Memory B cell (primary cell): Measurements from ENCODE around the gene MIA3.

Source experiments
- ATAC-seq: fragments of 150-1000 bp; cut with Tn5 transposase; 2 replicates; pipeline ENCODE4 v1.10.0; 2021; ENCODE audit warnings: low read depth, mild to moderate bottlenecking, moderate library complexity
- DNase-seq, 2 donors: peaks; one replicate each; pipeline ENCODE4 v3.0.0; 2022; ENCODE audit warnings: low spot score in 2 of 2
- H3K27ac Mint-ChIP-seq: one replicate; pipeline ENCODE4 v1.8.0; 2022; ENCODE audit warnings: mild to moderate bottlenecking, moderate library complexity, mixed read lengths
- H3K27me3 Mint-ChIP-seq: one replicate; pipeline ENCODE4 v1.8.0; 2022; ENCODE audit warnings: mixed read lengths
- H3K36me3 Mint-ChIP-seq: one replicate; pipeline ENCODE4 v1.8.0; 2022; ENCODE audit warnings: mild to moderate bottlenecking, mixed read lengths
- H3K4me1 Mint-ChIP-seq: one replicate; pipeline ENCODE4 v1.8.0; 2022; ENCODE audit warnings: mixed read lengths
- H3K4me3 Mint-ChIP-seq: one replicate; pipeline ENCODE4 v1.8.0; 2022; ENCODE audit warnings: mild to moderate bottlenecking, moderate library complexity, mixed read lengths
- H3K9me3 Mint-ChIP-seq: one replicate; pipeline ENCODE4 v1.8.0; 2022; ENCODE audit warnings: mixed read lengths

Gene MIA3

DNA sequence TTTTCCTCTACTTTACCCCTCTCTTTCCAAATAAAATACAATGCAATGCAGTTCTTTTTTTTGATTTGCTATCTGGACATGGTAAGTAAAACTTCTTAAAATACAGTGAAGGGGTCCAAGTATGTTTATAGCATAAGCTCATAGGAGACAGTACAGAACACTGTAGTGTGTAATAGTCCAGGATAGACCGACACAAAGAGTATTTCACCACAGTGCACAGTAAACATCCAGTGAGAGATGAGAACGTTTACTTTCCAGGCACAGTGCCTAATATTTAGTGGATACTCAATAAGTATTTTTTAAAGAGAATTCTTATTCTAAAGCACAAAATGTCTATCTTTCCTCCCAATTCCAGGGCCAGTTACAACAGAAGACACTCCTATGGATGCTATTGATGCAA is 14.9 kb downstream of the MIA3 start:
- no peak overlapping the region for H3K27ac Mint-ChIP-seq
- DNase-seq (no peak), ATAC-seq (no peak)
- peaks cover 30% of the 10 kb centered on the region for H3K36me3 Mint-ChIP-seq
- H3K4me3 Mint-ChIP-seq: no peak overlapping the region
- H3K9me3 Mint-ChIP-seq: no peaks in the 10 kb centered on the region
- no peaks in the 10 kb centered on the region for H3K27me3 Mint-ChIP-seq
- H3K4me1 Mint-ChIP-seq: peaks cover 7% of the 10 kb centered on the region

DNA sequence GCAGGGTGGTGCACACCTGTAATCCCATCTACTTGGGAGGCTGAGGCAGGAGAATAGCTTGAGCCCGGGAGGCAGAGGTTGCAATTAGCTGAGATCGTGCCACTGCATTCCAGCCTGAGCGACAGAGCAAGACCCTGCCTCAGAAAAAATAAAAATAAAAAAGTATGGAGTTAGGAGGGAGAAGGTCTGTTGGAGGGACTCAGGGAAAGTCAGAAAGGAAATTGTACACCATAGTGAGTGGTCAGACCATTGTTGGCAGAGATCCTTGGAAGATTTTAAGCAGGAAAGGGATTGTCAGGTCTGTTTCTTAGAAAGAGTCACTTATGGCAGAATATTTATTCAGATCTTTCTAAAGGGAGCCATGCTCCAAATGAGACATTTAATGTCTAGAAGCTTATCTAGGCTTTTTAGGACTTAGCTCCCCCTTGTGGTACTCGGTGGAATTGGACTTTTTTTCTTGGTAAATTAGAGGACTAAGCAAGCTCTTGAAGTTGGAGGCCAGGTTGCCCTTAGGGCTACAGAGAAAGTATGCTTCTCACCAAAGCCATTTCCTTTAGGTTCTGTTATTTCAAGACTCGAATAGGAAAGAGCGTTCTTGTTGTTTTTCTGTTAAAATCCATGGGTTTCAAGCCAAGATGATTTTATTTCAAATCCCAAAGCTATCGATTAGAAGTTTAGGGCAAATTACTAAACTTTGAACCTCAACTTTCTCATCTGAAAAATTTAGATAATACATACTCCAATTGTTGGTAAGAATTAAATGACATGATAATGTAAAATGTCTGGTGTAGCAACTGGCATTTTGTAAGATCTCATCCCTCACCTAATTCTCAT is 16.5 kb downstream of the MIA3 start:
- Mint-ChIP-seq H3K27ac (no peak overlapping the region), H3K4me1 (peaks cover 7% of the 10 kb centered on the region), H3K27me3 (no peaks in the 10 kb centered on the region), H3K36me3 (peaks cover 22% of the 10 kb centered on the region), H3K4me3 (no peak overlapping the region), H3K9me3 (no peaks in the 10 kb centered on the region)
- ATAC-seq: peak; percentile 86
- DNase-seq: peak; percentile 72 to 81

DNA sequence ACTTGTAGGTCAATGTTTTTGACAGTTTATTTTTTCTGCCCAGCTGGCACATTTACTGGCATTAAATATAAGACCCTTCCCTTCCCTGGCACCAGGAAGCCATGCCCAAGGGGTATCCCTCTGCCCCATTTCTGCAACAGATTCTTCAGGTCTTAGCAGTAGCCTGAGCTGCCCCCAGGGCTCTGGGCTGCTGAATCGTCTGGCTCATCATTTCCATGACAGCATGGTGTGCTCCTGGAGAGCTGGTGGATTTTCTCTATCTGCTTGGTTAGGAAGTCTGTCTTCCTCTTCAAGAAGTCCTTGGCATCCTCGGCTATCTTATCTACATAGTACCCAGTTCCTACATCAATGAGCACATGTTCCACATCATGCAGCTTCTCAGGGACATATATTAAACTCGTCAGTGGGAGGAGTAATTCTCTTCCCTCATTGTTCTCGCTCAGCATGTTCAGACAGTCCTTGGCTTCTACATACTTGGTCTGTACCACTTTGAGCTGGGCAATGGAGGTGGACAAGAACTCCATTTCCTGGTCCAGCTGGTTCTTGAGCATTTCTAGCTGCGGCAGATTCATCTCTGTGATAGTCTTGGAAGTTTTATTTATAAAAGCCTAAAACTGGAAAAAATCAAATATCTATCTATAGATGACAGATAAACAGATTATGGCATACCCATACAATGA is 23.5 kb downstream of the MIA3 start:
- no peak overlapping the region for H3K27ac Mint-ChIP-seq
- H3K4me3 Mint-ChIP-seq: no peak overlapping the region
- ATAC-seq: no peak
- H3K27me3 Mint-ChIP-seq: no peaks in the 10 kb centered on the region
- no peak for DNase-seq
- peaks cover 12% of the 10 kb centered on the region for H3K36me3 Mint-ChIP-seq
- H3K4me1 Mint-ChIP-seq: peaks cover 7% of the 10 kb centered on the region
- H3K9me3 Mint-ChIP-seq: no peaks in the 10 kb centered on the region

DNA sequence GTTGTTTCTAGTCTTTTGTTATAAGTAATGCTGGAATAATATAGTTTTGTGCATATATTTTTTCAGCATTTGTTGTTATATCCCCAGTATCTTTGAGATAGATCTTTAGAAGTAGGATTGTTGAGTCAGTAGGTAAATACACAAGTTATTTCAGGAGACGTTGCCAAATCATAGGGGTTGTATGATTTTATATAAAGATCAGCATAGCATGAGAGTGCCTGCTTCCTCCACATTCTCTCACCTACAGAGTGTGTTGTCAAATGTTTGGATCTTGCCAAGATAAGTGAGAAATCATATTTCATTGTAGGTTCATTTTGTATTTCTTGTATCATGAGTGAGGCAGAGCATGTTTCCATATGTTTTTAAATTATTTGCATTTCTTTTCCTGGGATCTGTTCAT is 24.6 kb downstream of the MIA3 start:
- Mint-ChIP-seq H3K27me3 (no peaks in the 10 kb centered on the region), H3K36me3 (peaks cover 6% of the 10 kb centered on the region), H3K4me3 (no peak overlapping the region), H3K27ac (no peak overlapping the region), H3K9me3 (no peaks in the 10 kb centered on the region), H3K4me1 (peaks cover 7% of the 10 kb centered on the region)
- DNase-seq: no peak
- no peak for ATAC-seq

DNA sequence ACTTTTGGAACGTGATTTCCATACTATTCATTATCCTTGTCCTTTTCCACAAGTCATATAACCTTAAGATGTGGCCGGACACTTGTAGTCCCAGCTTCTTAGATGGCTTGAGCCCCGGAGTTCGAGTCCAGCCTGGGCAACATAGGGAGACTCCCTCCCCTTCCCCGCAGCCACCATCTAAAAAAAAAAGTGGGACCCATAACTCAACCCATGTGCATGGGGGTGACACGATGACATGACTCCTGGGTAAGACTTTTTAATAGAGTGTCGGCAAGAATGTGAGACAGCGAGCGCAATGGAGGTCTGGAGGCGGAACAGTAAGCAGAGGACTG is 25.7 kb downstream of the MIA3 start:
- ATAC-seq (peak; percentile 40), DNase-seq (no peak)
- H3K4me1 Mint-ChIP-seq: peaks cover 10% of the 10 kb centered on the region
- peaks cover 6% of the 10 kb centered on the region for H3K36me3 Mint-ChIP-seq
- H3K4me3 Mint-ChIP-seq: peak overlapping the region; percentile 88
- H3K27me3 Mint-ChIP-seq: no peaks in the 10 kb centered on the region
- H3K9me3 Mint-ChIP-seq: no peaks in the 10 kb centered on the region
- H3K27ac Mint-ChIP-seq: peak overlapping the region; percentile 96

DNA sequence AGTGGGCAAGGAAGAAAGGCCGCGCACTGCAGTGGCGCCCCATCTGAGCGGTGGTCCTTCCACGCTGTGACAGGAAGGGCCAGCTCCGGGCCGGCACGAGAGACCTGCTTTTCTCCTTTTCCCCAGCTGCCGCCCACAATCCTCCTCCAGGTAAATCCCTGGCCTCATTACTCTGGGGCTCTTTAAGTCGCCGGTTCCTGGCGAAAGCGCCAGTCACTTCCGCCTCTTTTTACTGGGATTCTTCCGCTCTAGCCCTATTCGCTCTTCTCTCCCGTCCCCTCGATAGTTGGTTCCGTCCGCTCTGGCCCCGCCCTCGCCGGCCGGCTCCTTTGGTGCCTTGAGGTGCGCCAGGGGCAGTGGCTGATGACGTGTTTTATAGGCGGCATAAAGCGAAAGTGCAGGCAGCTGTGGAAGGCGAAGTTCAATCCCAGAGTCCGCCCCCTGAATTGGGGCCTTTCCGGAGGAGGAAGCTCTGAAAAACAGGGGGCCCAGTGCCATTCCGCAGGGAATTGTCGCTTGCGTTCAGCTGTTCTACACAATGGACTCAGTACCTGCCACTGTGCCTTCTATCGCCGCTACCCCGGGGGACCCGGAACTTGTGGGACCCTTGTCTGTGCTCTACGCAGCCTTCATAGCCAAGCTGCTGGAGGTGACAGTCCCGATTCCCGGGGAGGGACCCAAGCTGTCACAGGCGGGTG is 26.2 kb downstream of the MIA3 start:
- peaks cover 6% of the 10 kb centered on the region for H3K36me3 Mint-ChIP-seq
- DNase-seq: peak; percentile 93 to 96
- H3K4me1 Mint-ChIP-seq: peaks cover 10% of the 10 kb centered on the region
- peak overlapping the region; percentile 96 for H3K27ac Mint-ChIP-seq
- no peaks in the 10 kb centered on the region for H3K9me3 Mint-ChIP-seq
- peak; percentile 92 for ATAC-seq
- H3K4me3 Mint-ChIP-seq: peak overlapping the region; percentile 88
- no peaks in the 10 kb centered on the region for H3K27me3 Mint-ChIP-seq

DNA sequence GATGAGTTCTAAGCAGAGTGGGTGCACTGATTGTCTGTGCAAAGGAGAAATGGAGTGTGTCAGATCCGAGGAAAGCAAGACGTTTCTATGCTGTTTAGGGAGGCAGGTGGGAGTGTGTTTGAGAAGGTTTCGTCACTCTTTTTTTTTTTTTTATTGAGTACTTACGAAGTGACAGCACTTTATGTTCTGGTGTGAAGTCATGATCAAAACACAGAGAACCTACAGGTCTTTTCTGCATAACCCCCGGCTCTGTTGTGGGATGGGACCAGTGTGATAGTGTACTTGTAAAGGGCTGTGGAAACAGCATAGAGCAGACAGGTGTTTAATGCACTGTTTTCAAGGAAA is 26.7 kb downstream of the MIA3 start:
- ATAC-seq: peak; percentile 16
- peak overlapping the region; percentile 96 for H3K27ac Mint-ChIP-seq
- DNase-seq: no peak
- no peaks in the 10 kb centered on the region for H3K27me3 Mint-ChIP-seq
- peaks cover 3% of the 10 kb centered on the region for H3K36me3 Mint-ChIP-seq
- H3K4me3 Mint-ChIP-seq: peak overlapping the region; percentile 88
- no peaks in the 10 kb centered on the region for H3K9me3 Mint-ChIP-seq
- peaks cover 10% of the 10 kb centered on the region for H3K4me1 Mint-ChIP-seq

DNA sequence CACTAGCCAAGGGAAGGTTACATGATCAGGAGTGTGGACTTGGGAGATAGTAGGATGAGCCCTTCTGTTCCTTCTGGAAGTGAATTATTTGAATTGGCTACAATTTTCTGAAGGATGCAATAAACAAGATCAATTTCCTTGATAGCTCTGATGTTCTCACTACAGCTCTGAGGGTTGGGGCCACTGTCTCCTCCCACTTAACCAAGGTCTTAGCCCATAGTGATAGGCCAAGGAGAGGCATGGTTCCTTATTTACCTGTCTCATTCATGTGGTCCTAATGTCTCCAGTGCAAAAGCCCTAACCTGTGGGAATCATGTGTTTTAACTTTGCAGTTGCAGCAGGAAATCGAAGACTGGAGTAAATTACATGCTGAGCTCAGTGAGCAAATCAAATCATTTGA is 34.8 kb downstream of the MIA3 start:
- no peaks in the 10 kb centered on the region for H3K27me3 Mint-ChIP-seq
- ATAC-seq (no peak), DNase-seq (no peak)
- H3K36me3 Mint-ChIP-seq: peaks cover 31% of the 10 kb centered on the region
- no peak overlapping the region for H3K4me3 Mint-ChIP-seq
- H3K9me3 Mint-ChIP-seq: no peaks in the 10 kb centered on the region
- H3K27ac Mint-ChIP-seq: peak overlapping the region; percentile 97
- H3K4me1 Mint-ChIP-seq: peaks cover 25% of the 10 kb centered on the region

DNA sequence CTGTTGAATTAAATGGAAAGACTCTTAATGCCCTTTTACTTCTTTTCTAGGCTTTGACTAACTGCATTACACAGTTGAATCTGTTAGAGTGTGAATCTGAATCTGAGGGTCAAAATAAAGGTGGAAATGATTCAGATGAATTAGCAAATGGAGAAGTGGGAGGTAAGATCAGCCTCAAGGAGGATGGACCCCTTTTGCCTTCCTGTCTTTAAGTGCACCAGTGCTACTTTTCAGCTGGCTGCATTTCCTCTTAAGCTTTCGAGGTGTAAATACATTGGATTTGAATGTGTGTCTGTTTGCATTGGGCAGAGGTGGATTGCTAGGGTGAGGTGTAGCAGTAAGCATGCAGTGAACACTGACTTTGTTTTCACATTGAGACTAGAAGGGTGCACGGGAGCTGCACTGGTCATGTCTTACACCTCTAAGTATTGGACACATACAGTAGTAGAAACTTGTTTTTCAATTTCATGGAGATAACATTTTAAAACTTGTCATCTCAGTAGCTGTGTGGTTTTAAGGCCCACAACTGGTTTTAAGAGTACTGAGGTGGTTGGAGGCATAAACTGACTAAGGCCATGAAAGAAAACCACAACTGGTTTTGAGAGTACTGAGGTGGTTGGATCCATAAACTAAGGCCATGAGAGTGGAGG is 35.4 kb downstream of the MIA3 start:
- peak overlapping the region; percentile 97 for H3K27ac Mint-ChIP-seq
- peaks cover 35% of the 10 kb centered on the region for H3K36me3 Mint-ChIP-seq
- H3K4me1 Mint-ChIP-seq: peaks cover 24% of the 10 kb centered on the region
- DNase-seq (no peak), ATAC-seq (no peak)
- H3K4me3 Mint-ChIP-seq: no peak overlapping the region
- no peaks in the 10 kb centered on the region for H3K9me3 Mint-ChIP-seq
- no peaks in the 10 kb centered on the region for H3K27me3 Mint-ChIP-seq

DNA sequence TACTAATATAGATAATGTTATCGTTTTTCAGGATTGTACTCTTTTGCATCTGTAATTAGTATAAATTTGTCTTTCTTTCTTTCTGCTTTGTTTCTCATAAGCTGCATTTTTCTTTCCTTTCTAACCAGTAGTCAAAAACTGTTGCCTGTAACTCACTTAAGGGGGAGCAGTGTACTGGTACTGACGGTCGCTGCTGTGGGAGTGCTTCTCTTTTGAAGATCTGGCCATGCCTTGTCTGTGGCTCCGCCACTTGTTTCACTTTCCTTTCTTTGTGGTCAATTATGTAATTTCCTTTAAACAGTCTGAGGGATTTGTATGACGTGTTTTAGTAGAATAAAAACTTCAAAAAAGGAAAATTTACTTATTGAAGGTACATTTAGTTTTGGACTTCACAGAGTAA is 37.0 kb downstream of the MIA3 start:
- H3K4me3 Mint-ChIP-seq: peak overlapping the region; percentile 24
- peak; percentile 100 for ATAC-seq

DNA sequence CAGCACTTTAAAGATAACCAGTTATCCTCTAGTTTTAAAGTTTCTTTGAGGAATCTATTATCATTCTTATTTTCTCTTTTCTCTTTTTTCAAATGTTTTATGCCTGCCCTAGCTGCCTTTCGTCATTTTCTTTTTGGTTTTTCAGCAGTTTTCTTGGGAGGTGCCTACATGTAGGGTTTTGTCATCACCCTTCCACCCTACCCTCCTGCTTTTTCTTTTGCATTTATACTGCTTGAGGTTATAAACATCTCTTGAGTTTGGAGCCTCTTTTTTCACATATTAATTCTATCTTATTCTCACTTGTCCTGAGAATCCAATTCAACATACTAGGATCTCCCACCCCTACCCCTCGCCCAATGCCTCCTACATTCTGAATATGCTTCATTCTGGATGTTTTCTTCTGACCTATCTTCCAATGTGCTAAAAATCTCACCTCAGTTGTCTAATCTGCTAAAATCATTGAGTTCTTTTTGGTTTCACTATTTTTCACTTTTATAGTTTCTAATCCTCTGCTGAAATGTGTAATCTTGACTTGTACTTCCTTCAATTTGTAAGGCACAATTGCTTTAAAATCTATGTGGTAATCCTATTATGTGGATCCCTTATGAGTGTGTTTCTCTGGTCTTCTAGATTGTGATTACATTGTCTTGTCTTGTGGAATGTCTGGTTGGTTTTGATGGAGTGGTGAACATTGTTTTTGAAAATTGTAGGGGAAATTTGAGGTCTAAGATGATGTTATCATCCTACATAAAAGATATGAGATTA is 38.7 kb downstream of the MIA3 start:
- Mint-ChIP-seq H3K27ac (peak overlapping the region; percentile 97), H3K4me1 (peaks cover 27% of the 10 kb centered on the region), H3K4me3 (no peak overlapping the region), H3K27me3 (no peaks in the 10 kb centered on the region), H3K36me3 (peaks cover 40% of the 10 kb centered on the region), H3K9me3 (no peaks in the 10 kb centered on the region)
- DNase-seq (no peak), ATAC-seq (no peak)

More for the DNA sequence above, 37.0 kb downstream of the MIA3 start:
- peak; percentile 32 to 72 for DNase-seq
- no peaks in the 10 kb centered on the region for H3K9me3 Mint-ChIP-seq
- no peaks in the 10 kb centered on the region for H3K27me3 Mint-ChIP-seq
- H3K27ac Mint-ChIP-seq: peak overlapping the region; percentile 97
- peaks cover 27% of the 10 kb centered on the region for H3K4me1 Mint-ChIP-seq
- H3K36me3 Mint-ChIP-seq: peaks cover 39% of the 10 kb centered on the region

DNA sequence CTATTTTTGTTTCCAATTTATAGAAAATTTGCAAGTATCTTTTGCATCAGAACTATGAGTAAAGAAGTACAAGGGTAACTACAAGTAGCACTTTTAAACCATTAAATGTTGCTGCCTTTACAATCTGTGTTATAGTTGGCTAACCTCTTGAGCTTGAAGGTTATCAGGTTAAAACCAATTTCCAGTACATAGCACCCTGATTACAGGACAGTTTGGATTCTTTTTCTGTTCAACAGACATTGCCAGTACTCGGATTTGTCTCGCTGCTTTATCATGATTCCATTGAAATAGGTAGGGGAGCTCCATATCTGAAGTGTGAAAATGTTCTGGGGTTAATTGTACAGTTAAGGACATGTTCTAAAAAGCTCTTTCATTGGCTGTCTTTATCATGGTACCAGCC is 40.0 kb downstream of the MIA3 start:
- peaks cover 37% of the 10 kb centered on the region for H3K36me3 Mint-ChIP-seq
- peak overlapping the region; percentile 97 for H3K27ac Mint-ChIP-seq
- H3K4me3 Mint-ChIP-seq: no peak overlapping the region
- no peaks in the 10 kb centered on the region for H3K9me3 Mint-ChIP-seq
- H3K4me1 Mint-ChIP-seq: peaks cover 27% of the 10 kb centered on the region
- no peaks in the 10 kb centered on the region for H3K27me3 Mint-ChIP-seq
- ATAC-seq (no peak), DNase-seq (no peak)

DNA sequence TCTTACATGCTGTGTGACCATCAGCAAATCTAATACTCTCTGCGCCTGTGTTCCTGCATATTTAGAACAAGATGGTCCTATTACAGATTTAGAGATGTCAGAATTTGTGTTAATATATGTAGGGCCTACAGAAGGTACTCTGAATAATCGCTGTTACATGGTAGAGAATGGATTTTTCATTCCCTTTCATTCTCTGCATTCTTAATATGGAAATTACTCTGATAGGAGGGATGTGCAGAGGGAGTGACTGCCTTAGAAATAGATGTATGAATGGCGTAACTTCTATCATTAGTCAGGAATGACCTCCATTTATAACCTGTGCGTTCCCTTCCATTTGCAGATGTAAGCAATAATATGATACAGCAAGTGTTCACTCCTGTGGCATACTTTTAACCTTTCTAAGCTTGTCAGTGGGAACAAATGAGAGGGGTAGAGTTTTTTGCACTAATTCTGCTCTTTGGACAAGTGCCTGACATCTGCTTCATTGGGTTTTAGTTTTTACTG is 45.6 kb downstream of the MIA3 start:
- Mint-ChIP-seq H3K27ac (no peak overlapping the region), H3K4me3 (no peak overlapping the region), H3K9me3 (no peaks in the 10 kb centered on the region), H3K4me1 (peaks cover 1% of the 10 kb centered on the region), H3K36me3 (peaks cover 23% of the 10 kb centered on the region), H3K27me3 (no peaks in the 10 kb centered on the region)
- ATAC-seq (no peak), DNase-seq (no peak)
